ENCODE data around the gene FFAR2. TPM values are rescaled to one million over a fixed set of nuclear protein-coding genes. Genes with fewer than 3 reads are reported as not detected.

FFAR2 gene
- total RNA-seq, 1 experiment from 2014 or later = not detected

DNA sequence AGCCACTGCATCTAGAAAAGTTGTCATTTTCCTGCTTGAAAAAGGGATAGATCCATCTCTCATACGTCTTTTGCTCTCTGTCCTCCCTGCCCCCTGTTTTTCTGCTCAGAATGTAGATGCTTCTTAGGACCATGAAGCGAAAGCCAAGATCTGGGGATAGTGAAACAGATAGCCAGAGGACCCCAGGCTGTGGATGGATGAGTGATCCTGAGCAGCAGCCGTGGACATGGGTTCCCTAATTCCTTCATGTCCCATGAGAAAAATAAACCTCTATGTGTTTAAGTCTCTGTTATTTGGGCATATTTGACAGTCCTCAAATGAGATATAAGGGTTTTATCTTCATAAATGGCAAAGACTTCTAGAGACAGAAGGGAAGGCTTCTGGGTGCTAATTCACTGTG is 12.2 kb upstream of the FFAR2 start:
- no peak overlapping the region for H3K27ac ChIP-seq (ENCODE audit: insufficient read length, low read depth, low read length)

More for the DNA sequence above, 12.2 kb upstream of the FFAR2 start:
- Mint-ChIP-seq H3K9me3 (peaks cover 0 to 8% of the 10 kb centered on the region in 2 experiments; a peak in 3 of 5 replicates), H3K27me3 (ENCODE audit: low read depth) (peaks cover 45% of the 10 kb centered on the region), H3K27ac (no peak overlapping the region; a peak in 1 of 7 replicates), H3K4me3 (no peak overlapping the region), H3K4me1 (peaks cover 7 to 11% of the 10 kb centered on the region in 2 experiments), H3K36me3 (ENCODE audit: insufficient read depth in 1 of 3, low read depth in 3 of 3) (no peaks in the 10 kb centered on the region; a peak in 2 of 7 replicates)
- no peak overlapping the region for H3K4me2 ChIP-seq (ENCODE audit: insufficient read depth, insufficient read length, low read length)
- DNase-seq = no peak
- H2BK120ac ChIP-seq (ENCODE audit: low read depth, low read length, poor library complexity, severe bottlenecking) = no peak overlapping the region
- H2BK12ac ChIP-seq (ENCODE audit: insufficient read length, low read depth, low read length) = no peak overlapping the region
- no peak overlapping the region for H2AK5ac ChIP-seq (ENCODE audit: insufficient read length, low read length)
- no peak overlapping the region for H3T11ph ChIP-seq (ENCODE audit: low read length)
- no peaks in the 10 kb centered on the region for H3K27me3 ChIP-seq (ENCODE audit: insufficient read depth, low read length)
- H4K5ac ChIP-seq (ENCODE audit: insufficient read length, low read depth, low read length) = no peak overlapping the region
- H2BK5ac ChIP-seq (ENCODE audit: insufficient read length, low read length) = no peak overlapping the region
- no peak overlapping the region for H3K4ac ChIP-seq (ENCODE audit: low read depth, low read length)
- TF ChIP-seq, protein P1, sequence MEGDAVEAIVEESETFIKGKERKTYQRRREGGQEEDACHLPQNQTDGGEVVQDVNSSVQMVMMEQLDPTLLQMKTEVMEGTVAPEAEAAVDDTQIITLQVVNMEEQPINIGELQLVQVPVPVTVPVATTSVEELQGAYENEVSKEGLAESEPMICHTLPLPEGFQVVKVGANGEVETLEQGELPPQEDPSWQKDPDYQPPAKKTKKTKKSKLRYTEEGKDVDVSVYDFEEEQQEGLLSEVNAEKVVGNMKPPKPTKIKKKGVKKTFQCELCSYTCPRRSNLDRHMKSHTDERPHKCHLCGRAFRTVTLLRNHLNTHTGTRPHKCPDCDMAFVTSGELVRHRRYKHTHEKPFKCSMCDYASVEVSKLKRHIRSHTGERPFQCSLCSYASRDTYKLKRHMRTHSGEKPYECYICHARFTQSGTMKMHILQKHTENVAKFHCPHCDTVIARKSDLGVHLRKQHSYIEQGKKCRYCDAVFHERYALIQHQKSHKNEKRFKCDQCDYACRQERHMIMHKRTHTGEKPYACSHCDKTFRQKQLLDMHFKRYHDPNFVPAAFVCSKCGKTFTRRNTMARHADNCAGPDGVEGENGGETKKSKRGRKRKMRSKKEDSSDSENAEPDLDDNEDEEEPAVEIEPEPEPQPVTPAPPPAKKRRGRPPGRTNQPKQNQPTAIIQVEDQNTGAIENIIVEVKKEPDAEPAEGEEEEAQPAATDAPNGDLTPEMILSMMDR (conservative IDR thresholded peaks at IDR 0.05) = no peak
- no peak overlapping the region for H4K91ac ChIP-seq (ENCODE audit: insufficient read length, low read depth, low read length)
- no peaks in the 10 kb centered on the region for H3K9me3 ChIP-seq (ENCODE audit: control insufficient read depth, low read depth, low read length)
- H3K23ac ChIP-seq (ENCODE audit: insufficient read length, low read depth, low read length) = no peak overlapping the region
- no peaks in the 10 kb centered on the region for H4K20me1 ChIP-seq (ENCODE audit: control insufficient read depth, insufficient read depth, insufficient read length)
- H3K23me2 ChIP-seq (ENCODE audit: insufficient read length, low read depth, low read length, poor library complexity, severe bottlenecking) = no peaks in the 10 kb centered on the region
- WGBS (ENCODE audit: extremely low coverage, insufficient read length, low lambda C conversion rate) = no CpG with 5 or more reads among the region's 3 CpGs
- no peak overlapping the region for H3K9ac ChIP-seq (ENCODE audit: extremely low read depth, insufficient read length, low read length)
- no peaks in the 10 kb centered on the region for H3K4me1 ChIP-seq (ENCODE audit: insufficient read depth, low read length)
- H3K79me2 ChIP-seq (ENCODE audit: insufficient read depth, low read length) = no peaks in the 10 kb centered on the region
- no peak overlapping the region for H2AFZ ChIP-seq (ENCODE audit: low read length)
- no peak overlapping the region for H2BK15ac ChIP-seq (ENCODE audit: low read depth, low read length)
- no peak overlapping the region for H3K56ac ChIP-seq (ENCODE audit: insufficient read length, low read depth, low read length)
- no peaks in the 10 kb centered on the region for H3K79me1 ChIP-seq (ENCODE audit: insufficient read depth, low read depth, low read length, poor library complexity, severe bottlenecking)
- no peak overlapping the region for H2BK20ac ChIP-seq (ENCODE audit: low read depth, low read length, poor library complexity, severe bottlenecking)
- no peak overlapping the region for H4K8ac ChIP-seq (replicated peaks; ENCODE audit: insufficient read length, low read depth, low read length)
- no peak overlapping the region for H3K14ac ChIP-seq (ENCODE audit: insufficient read depth, low read length)
- no peak overlapping the region for H3K18ac ChIP-seq (ENCODE audit: insufficient read length, low read depth, low read length)

Measured in H9 (cell line).